ENCODE results near the gene DROSHA. TPM values are rescaled to one million over a fixed set of nuclear protein-coding genes. Genes with fewer than 3 reads are reported as not detected.

Gene DROSHA
- total RNA-seq, 1 experiment from 2014 or later: 73.5 TPM

DNA sequence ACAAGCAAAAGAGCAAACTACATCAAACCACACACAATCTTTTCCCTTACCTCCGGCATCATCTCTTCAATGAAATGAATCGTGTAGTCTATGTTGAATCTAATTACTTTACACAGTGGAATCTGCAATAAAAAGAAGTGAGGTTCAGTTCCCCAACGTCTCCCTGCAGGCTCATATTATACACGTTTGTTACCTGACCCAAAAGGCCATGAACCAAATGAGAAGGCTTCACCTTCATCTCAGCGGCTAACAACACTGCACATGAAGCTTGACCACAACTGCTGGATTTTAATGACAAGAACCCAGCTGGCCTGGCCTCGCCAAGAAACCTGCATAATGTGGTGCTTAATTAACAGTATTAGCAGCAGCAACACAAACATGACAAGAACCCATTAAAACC is 45.5 kb downstream of the DROSHA start:
- Histone ChIP-seq H3K9me2 (ENCODE audit: insufficient read depth) (no peaks in the 10 kb centered on the region), H3K9ac (ENCODE audit: low read length) (no peak overlapping the region), H3K36me3 (ENCODE audit: control insufficient read depth in 1 of 2, insufficient read depth in 2 of 2, low read length in 2 of 2) (peaks cover 18% of the 10 kb centered on the region in 2 experiments), H3K79me2 (ENCODE audit: insufficient read depth, low read length) (no peaks in the 10 kb centered on the region), H2AFZ (ENCODE audit: low read depth, low read length, poor library complexity, severe bottlenecking) (no peak overlapping the region), H3K4me3 (replicated peaks in 1 of 2; ENCODE audit: low read depth in 1 of 2, low read length in 2 of 2) (no peak overlapping the region), H3K9me3 (ENCODE audit: control insufficient read depth in 1 of 2, insufficient read depth in 1 of 2, low read depth in 1 of 2, low read length in 2 of 2) (no peaks in the 10 kb centered on the region), H3K27ac (ENCODE audit: low read depth, low read length) (no peak overlapping the region), H4K20me1 (ENCODE audit: insufficient read depth) (no peaks in the 10 kb centered on the region), H3K27me3 (ENCODE audit: insufficient read depth, low read length) (no peaks in the 10 kb centered on the region), H3K4me1 (ENCODE audit: control insufficient read depth in 1 of 2, insufficient read depth in 2 of 2, low read length in 2 of 2) (no peaks in the 10 kb centered on the region), H3K4me2 (ENCODE audit: low read length) (no peak overlapping the region)
- DNase-seq (ENCODE audit: low read depth, low spot score): no peak
- ATAC-seq: no peak
- RAD21 ChIA-PET (ENCODE audit: low non-redundant PET in 1 of 2, low total read pairs in 2 of 2, uncharacterized antibody in 2 of 2, unreplicated experiment in 2 of 2): no interaction called here
- CTCF ChIA-PET: no interaction called here
- POLR2A ChIA-PET: no interaction called here
- intact Hi-C loops (cut with micrococcal nuclease): no loop called here
- TF ChIP-seq EZH2 (IDR thresholded peaks at IDR 0.05): no peak
- no peak for TF ChIP-seq POLR2A (IDR thresholded peaks at IDR 0.05; ENCODE audit: borderline replicate concordance, extremely low read depth, insufficient read depth, insufficient read length)
- TF ChIP-seq, protein P1, sequence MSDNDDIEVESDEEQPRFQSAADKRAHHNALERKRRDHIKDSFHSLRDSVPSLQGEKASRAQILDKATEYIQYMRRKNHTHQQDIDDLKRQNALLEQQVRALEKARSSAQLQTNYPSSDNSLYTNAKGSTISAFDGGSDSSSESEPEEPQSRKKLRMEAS (IDR thresholded peaks at IDR 0.05): no peak
- TF ChIP-seq, protein P2, sequence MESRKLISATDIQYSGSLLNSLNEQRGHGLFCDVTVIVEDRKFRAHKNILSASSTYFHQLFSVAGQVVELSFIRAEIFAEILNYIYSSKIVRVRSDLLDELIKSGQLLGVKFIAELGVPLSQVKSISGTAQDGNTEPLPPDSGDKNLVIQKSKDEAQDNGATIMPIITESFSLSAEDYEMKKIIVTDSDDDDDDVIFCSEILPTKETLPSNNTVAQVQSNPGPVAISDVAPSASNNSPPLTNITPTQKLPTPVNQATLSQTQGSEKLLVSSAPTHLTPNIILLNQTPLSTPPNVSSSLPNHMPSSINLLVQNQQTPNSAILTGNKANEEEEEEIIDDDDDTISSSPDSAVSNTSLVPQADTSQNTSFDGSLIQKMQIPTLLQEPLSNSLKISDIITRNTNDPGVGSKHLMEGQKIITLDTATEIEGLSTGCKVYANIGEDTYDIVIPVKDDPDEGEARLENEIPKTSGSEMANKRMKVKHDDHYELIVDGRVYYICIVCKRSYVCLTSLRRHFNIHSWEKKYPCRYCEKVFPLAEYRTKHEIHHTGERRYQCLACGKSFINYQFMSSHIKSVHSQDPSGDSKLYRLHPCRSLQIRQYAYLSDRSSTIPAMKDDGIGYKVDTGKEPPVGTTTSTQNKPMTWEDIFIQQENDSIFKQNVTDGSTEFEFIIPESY (IDR thresholded peaks at IDR 0.05; ENCODE audit: extremely low read depth, insufficient replicate concordance, low read length): no peak
- no peak for TF ChIP-seq ZFX (IDR thresholded peaks at IDR 0.05)
- no peak for TF ChIP-seq RAD21 (IDR thresholded peaks at IDR 0.05; ENCODE audit: low read depth)
- TF ChIP-seq POLR2AphosphoS5 (IDR thresholded peaks at IDR 0.05; ENCODE audit: low read depth, low read length): no peak
- TF ChIP-seq, protein P3, sequence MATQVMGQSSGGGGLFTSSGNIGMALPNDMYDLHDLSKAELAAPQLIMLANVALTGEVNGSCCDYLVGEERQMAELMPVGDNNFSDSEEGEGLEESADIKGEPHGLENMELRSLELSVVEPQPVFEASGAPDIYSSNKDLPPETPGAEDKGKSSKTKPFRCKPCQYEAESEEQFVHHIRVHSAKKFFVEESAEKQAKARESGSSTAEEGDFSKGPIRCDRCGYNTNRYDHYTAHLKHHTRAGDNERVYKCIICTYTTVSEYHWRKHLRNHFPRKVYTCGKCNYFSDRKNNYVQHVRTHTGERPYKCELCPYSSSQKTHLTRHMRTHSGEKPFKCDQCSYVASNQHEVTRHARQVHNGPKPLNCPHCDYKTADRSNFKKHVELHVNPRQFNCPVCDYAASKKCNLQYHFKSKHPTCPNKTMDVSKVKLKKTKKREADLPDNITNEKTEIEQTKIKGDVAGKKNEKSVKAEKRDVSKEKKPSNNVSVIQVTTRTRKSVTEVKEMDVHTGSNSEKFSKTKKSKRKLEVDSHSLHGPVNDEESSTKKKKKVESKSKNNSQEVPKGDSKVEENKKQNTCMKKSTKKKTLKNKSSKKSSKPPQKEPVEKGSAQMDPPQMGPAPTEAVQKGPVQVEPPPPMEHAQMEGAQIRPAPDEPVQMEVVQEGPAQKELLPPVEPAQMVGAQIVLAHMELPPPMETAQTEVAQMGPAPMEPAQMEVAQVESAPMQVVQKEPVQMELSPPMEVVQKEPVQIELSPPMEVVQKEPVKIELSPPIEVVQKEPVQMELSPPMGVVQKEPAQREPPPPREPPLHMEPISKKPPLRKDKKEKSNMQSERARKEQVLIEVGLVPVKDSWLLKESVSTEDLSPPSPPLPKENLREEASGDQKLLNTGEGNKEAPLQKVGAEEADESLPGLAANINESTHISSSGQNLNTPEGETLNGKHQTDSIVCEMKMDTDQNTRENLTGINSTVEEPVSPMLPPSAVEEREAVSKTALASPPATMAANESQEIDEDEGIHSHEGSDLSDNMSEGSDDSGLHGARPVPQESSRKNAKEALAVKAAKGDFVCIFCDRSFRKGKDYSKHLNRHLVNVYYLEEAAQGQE (IDR thresholded peaks at IDR 0.05; ENCODE audit: low read depth): no peak
- no peak for TF ChIP-seq JUND (IDR thresholded peaks at IDR 0.05)
- TF ChIP-seq EGR1 (IDR thresholded peaks at IDR 0.05; ENCODE audit: low read depth): no peak
- no peak for TF ChIP-seq SRF (IDR thresholded peaks at IDR 0.05; ENCODE audit: low read depth)
- no peak for TF ChIP-seq SP1 (IDR thresholded peaks at IDR 0.05; ENCODE audit: low read depth)
- no TSS peak for BruUV-seq (replicated peaks)
